WTC11 (cell line): Measurements from ENCODE around the gene ESPN. TPM values are rescaled to one million over a fixed set of nuclear protein-coding genes. Genes with fewer than 3 reads are reported as not detected.

ENCODE experiments used
- ATAC-seq: fragments of 200-7000 bp; cut with Tn5 transposase; 2 replicates; pipeline ENCODE4 v1.10.0; 2021; ENCODE audit warnings: mild to moderate bottlenecking, moderate library complexity
- CTCF ChIA-PET: fragments of 300-600 bp; sonication (Branson Sonifier 250); formaldehyde crosslinking; loops from one replicate; lab custom pipeline; 2021; ENCODE audit warnings: antibody characterized with exemption; lab: Charles Lee
- POLR2A ChIA-PET: fragments of 350-600 bp; sonication (Branson Sonifier 250); formaldehyde crosslinking; loops from one replicate; lab custom pipeline; 2021; ENCODE audit warnings: antibody characterized with exemption; lab: Charles Lee
- DNase-seq: peaks from one replicate; pipeline ENCODE4 v3.0.0; 2021; ENCODE audit warnings: low spot score
- H3K27ac Mint-ChIP-seq: 2 replicates; pipeline ENCODE4 v1.8.0; 2021; ENCODE audit warnings: mixed read lengths
- H3K27me3 Mint-ChIP-seq: 2 replicates; pipeline ENCODE4 v1.8.0; 2021; ENCODE audit warnings: low read depth, mild to moderate bottlenecking, moderate library complexity, mixed read lengths
- H3K36me3 Mint-ChIP-seq: 2 replicates; pipeline ENCODE4 v1.8.0; 2021; ENCODE audit warnings: mixed read lengths
- H3K4me1 Mint-ChIP-seq: 2 replicates; pipeline ENCODE4 v1.8.0; 2022; ENCODE audit warnings: mixed read lengths
- H3K4me3 Mint-ChIP-seq: 2 replicates; pipeline ENCODE4 v1.8.0; 2021; ENCODE audit warnings: mild to moderate bottlenecking, moderate library complexity, mixed read lengths
- H3K9me3 Mint-ChIP-seq: 2 replicates; pipeline ENCODE4 v1.8.0; 2021; ENCODE audit warnings: mixed read lengths
- ATF1 ChIP-seq: sonication (generic); formaldehyde crosslinking; IDR thresholded peaks from 2 replicates; pipeline ENCODE4 v1.8.1; 2023; ENCODE audit warnings: mild to moderate bottlenecking, moderate library complexity, missing genetic modification reagents
- IRF2 ChIP-seq: sonication (generic); formaldehyde crosslinking; IDR thresholded peaks from 2 replicates; pipeline ENCODE4 v1.8.0; 2022; ENCODE audit warnings: low read depth, missing genetic modification reagents, borderline replicate concordance
- KAT7 ChIP-seq: sonication (generic); formaldehyde crosslinking; IDR thresholded peaks from 2 replicates; pipeline ENCODE4 v1.8.1; 2023; ENCODE audit warnings: missing genetic modification reagents, mild to moderate bottlenecking, borderline replicate concordance
- PRRX2 ChIP-seq: fragments of 250-450 bp; sonication (Bioruptor Pico); IDR thresholded peaks from 2 replicates; pipeline ENCODE4 v1.8.0; 2021; ENCODE audit warnings: mild to moderate bottlenecking
- ZBTB21 ChIP-seq: sonication (generic); formaldehyde crosslinking; IDR thresholded peaks from 2 replicates; pipeline ENCODE4 v1.8.1; 2023; ENCODE audit warnings: mild to moderate bottlenecking, missing genetic modification reagents, borderline replicate concordance
- ZNF121 ChIP-seq: sonication (generic); formaldehyde crosslinking; IDR thresholded peaks from 2 replicates; pipeline ENCODE4 v1.8.0; 2023; ENCODE audit warnings: missing genetic modification reagents
- ZNF219 ChIP-seq: sonication (generic); formaldehyde crosslinking; IDR thresholded peaks from 2 replicates; pipeline ENCODE4 v1.8.0; 2023; ENCODE audit warnings: missing genetic modification reagents, mild to moderate bottlenecking, borderline replicate concordance
- ZNF317 ChIP-seq: sonication (generic); formaldehyde crosslinking; IDR thresholded peaks from 2 replicates; pipeline ENCODE4 v1.8.1; 2023; ENCODE audit warnings: low read depth, mild to moderate bottlenecking, moderate library complexity, missing genetic modification reagents, borderline replicate concordance
- ZNF396 ChIP-seq: fragments of 250-450 bp; sonication (Bioruptor Pico); IDR thresholded peaks from 2 replicates; pipeline ENCODE4 v1.8.0; 2021; ENCODE audit warnings: mild to moderate bottlenecking, moderate library complexity, borderline replicate concordance
- ZNF671 ChIP-seq: fragments of 250-450 bp; sonication (Bioruptor Pico); IDR thresholded peaks from 2 replicates; pipeline ENCODE4 v1.8.0; 2021; ENCODE audit warnings: mild to moderate bottlenecking
- total RNA-seq: library from RNA; stranded (reverse); gene quantifications from 3 replicates; pipeline ENCODE4 v1.2.3, GENCODE V29; 2021
- TF ChIP-seq, protein P1 (sequence below): sonication (generic); formaldehyde crosslinking; IDR thresholded peaks from 2 replicates; pipeline ENCODE4 v1.8.0; 2022; ENCODE audit warnings: mild to moderate bottlenecking, missing genetic modification reagents
- TF ChIP-seq, protein P2 (sequence below): sonication (generic); formaldehyde crosslinking; IDR thresholded peaks from 2 replicates; pipeline ENCODE4 v1.8.0; 2022; ENCODE audit warnings: mild to moderate bottlenecking, missing genetic modification reagents
- TF ChIP-seq, protein P3 (sequence below): sonication (generic); formaldehyde crosslinking; conservative IDR thresholded peaks from 2 replicates; pipeline ENCODE4 v1.8.1; 2022; ENCODE audit warnings: mild to moderate bottlenecking, missing genetic modification reagents
- TF ChIP-seq, protein P4 (sequence below): fragments of 250-450 bp; sonication (Bioruptor Pico); IDR thresholded peaks from 2 replicates; pipeline ENCODE4 v2.1.2; 2022; ENCODE audit warnings: mild to moderate bottlenecking, moderate library complexity
- TF ChIP-seq, protein P5 (sequence below): sonication (generic); formaldehyde crosslinking; IDR thresholded peaks from 2 replicates; pipeline ENCODE4 v1.8.1; 2022; ENCODE audit warnings: mild to moderate bottlenecking, missing genetic modification reagents, moderate library complexity, borderline replicate concordance
- TF ChIP-seq, protein P6 (sequence below): fragments of 250-450 bp; sonication (Bioruptor Pico); IDR thresholded peaks from 2 replicates; pipeline ENCODE4 v1.9.0; 2021; ENCODE audit warnings: mild to moderate bottlenecking

Gene ESPN
- total RNA-seq, 1 experiment from 2014 or later = 46.1 TPM

DNA sequence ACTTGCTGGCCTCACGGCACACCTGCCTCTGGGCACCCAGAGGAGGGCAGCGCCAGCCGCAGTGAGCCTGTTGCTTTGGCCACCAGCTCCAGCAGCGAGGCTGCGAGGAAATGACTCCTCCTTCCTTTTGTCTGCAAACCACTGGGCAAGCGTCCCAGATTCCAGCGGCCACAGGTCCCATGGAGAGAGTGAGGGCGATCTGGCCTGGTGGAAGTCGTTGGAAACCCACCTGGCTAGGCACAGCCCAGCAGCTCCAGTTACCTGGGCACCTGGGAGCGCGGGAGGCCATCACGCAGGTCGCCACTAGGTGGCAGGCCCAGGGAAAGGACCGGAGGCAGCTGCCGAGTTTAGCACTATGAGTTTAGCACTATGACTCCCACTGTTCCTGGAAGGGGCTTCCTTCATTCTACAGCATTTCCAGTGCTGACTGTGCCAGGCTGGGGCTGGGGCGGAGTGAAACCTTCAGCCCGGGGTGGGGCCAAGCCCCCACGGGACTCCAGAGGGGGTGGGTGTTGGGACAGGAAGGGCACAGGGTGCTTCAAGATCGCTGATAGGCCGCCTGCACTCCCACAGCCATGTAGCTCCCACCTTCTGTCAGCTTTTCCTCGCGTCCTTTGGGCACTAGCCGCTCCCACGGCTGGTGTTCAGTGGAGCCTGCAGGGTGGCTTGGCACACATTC is 1.1 kb upstream of the ESPN start (continued):
- TF ChIP-seq, protein P1, sequence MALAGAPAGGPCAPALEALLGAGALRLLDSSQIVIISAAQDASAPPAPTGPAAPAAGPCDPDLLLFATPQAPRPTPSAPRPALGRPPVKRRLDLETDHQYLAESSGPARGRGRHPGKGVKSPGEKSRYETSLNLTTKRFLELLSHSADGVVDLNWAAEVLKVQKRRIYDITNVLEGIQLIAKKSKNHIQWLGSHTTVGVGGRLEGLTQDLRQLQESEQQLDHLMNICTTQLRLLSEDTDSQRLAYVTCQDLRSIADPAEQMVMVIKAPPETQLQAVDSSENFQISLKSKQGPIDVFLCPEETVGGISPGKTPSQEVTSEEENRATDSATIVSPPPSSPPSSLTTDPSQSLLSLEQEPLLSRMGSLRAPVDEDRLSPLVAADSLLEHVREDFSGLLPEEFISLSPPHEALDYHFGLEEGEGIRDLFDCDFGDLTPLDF = no peak
- TF ChIP-seq, all 79 proteins: peak for 5

DNA sequence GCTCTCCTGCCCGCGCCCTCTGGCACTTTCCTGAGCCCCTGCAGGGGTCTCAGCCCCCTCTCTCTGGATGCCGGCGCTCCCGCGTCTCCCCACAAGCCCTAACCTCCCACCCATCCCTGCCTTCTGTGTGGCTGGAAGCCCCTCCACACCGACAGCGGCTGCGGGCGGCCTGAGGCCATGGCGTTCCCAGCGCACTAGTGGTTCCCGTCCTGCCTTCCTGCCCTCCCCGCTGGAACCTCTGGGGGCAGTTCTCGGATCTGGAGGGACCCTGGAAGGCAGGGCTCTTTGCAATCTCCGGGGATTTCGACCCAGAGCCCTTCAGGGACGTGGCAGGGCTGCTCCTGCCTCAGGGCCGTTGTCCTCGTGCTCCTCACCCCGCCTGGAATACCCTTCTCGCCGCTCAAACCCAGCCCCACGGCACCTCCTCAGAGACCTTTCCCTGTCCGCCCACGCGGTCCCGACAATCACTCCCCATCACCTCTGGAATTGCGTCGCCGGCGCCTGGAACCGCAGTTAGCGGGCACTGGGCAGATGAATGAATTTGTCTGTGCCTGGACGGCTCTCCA is 493 bp upstream of the ESPN start:
- Mint-ChIP-seq H3K4me1 (peaks cover 6% of the 10 kb centered on the region), H3K27ac (no peak overlapping the region), H3K4me3 (peak overlapping the region; percentile 60), H3K36me3 (no peaks in the 10 kb centered on the region), H3K27me3 (peaks cover 76% of the 10 kb centered on the region), H3K9me3 (no peaks in the 10 kb centered on the region)
- ChIA-PET POLR2A (no interaction called here), CTCF (interaction anchor here (0.8 to 6.9 kb wide), 50 partner anchors 9 to 433 kb away, joined by 3 to 281 read pairs (median 6); partner anchors contain the start of genes ACOT7, HES3, ICMT and PLEKHG5)
- peak; percentile 19 for ATAC-seq
- DNase-seq = peak; percentile 57
- TF ChIP-seq, protein P2, sequence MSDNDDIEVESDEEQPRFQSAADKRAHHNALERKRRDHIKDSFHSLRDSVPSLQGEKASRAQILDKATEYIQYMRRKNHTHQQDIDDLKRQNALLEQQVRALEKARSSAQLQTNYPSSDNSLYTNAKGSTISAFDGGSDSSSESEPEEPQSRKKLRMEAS (CRISPR knock-in tag) = no peak

DNA sequence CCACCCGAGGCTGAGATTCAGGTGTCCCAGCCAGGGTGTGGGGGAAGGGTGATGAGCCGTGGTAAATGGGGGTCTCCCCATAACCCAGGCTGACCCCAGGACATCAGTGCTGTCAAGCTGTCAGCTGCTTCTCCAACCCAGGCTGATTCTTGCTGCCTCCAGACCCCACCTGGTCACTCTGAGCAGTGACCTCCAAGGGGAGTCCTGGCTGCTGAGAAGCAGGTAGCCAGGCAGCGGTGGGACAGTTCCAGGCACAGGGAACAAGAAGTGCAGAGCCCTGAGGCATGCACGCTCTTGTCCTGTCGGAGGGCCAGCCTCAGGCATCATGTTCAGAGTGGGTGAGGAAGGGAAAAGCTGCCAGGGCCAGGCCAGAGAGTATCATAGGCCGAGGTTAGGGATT is 1.1 kb downstream of the ESPN start:
- Mint-ChIP-seq H3K36me3 (no peaks in the 10 kb centered on the region), H3K9me3 (no peaks in the 10 kb centered on the region), H3K4me3 (no peak overlapping the region), H3K27me3 (peaks cover 66% of the 10 kb centered on the region), H3K27ac (no peak overlapping the region), H3K4me1 (peaks cover 15% of the 10 kb centered on the region)
- ChIA-PET POLR2A (no interaction called here), CTCF (interaction anchor here (1.0 to 2.8 kb wide), 6 partner anchors 12 to 180 kb away, joined by 3 to 19 read pairs (median 8); no protein-coding TSS in a partner anchor)
- no peak for DNase-seq
- TF ChIP-seq ZNF121 (CRISPR knock-in tag) (no peak), ZNF396 (no peak), ZNF219 (no peak), ZNF317 (CRISPR knock-in tag) (no peak), ZNF671 (CRISPR knock-in tag) (no peak), PRRX2 (CRISPR knock-in tag) (no peak), ZBTB21 (CRISPR knock-in tag) (no peak), KAT7 (CRISPR knock-in tag) (no peak), ATF1 (CRISPR knock-in tag) (no peak), IRF2 (CRISPR knock-in tag) (no peak)
- TF ChIP-seq, protein P3, sequence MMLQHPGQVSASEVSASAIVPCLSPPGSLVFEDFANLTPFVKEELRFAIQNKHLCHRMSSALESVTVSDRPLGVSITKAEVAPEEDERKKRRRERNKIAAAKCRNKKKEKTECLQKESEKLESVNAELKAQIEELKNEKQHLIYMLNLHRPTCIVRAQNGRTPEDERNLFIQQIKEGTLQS (CRISPR knock-in tag) = no peak
- TF ChIP-seq, protein P2 (CRISPR knock-in tag) = no peak
- TF ChIP-seq, protein P4, sequence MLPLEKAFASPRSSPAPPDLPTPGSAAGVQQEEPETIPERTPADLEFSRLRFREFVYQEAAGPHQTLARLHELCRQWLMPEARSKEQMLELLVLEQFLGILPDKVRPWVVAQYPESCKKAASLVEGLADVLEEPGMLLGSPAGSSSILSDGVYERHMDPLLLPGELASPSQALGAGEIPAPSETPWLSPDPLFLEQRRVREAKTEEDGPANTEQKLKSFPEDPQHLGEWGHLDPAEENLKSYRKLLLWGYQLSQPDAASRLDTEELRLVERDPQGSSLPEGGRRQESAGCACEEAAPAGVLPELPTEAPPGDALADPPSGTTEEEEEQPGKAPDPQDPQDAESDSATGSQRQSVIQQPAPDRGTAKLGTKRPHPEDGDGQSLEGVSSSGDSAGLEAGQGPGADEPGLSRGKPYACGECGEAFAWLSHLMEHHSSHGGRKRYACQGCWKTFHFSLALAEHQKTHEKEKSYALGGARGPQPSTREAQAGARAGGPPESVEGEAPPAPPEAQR = no peak
- TF ChIP-seq, protein P5, sequence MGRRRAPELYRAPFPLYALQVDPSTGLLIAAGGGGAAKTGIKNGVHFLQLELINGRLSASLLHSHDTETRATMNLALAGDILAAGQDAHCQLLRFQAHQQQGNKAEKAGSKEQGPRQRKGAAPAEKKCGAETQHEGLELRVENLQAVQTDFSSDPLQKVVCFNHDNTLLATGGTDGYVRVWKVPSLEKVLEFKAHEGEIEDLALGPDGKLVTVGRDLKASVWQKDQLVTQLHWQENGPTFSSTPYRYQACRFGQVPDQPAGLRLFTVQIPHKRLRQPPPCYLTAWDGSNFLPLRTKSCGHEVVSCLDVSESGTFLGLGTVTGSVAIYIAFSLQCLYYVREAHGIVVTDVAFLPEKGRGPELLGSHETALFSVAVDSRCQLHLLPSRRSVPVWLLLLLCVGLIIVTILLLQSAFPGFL (CRISPR knock-in tag) = no peak
- TF ChIP-seq, protein P6, sequence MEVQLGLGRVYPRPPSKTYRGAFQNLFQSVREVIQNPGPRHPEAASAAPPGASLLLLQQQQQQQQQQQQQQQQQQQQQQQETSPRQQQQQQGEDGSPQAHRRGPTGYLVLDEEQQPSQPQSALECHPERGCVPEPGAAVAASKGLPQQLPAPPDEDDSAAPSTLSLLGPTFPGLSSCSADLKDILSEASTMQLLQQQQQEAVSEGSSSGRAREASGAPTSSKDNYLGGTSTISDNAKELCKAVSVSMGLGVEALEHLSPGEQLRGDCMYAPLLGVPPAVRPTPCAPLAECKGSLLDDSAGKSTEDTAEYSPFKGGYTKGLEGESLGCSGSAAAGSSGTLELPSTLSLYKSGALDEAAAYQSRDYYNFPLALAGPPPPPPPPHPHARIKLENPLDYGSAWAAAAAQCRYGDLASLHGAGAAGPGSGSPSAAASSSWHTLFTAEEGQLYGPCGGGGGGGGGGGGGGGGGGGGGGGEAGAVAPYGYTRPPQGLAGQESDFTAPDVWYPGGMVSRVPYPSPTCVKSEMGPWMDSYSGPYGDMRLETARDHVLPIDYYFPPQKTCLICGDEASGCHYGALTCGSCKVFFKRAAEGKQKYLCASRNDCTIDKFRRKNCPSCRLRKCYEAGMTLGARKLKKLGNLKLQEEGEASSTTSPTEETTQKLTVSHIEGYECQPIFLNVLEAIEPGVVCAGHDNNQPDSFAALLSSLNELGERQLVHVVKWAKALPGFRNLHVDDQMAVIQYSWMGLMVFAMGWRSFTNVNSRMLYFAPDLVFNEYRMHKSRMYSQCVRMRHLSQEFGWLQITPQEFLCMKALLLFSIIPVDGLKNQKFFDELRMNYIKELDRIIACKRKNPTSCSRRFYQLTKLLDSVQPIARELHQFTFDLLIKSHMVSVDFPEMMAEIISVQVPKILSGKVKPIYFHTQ (CRISPR knock-in tag) = no peak
- TF ChIP-seq, all 79 proteins: peak for 0
- ATAC-seq = no peak
